Pancreas (tissue), 10 donors: ENCODE measurements around the gene TFF3. TPM values are rescaled to one million over a fixed set of nuclear protein-coding genes. Genes with fewer than 3 reads are reported as not detected.
A peak's percentile ranks its signal among the peaks of the same experiment; 100 is the strongest.

ENCODE experiments used
- ATAC-seq, 4 donors: fragments of 200-7000 bp; cut with Tn5 transposase; one replicate each; pipeline versions ENCODE4 v1.8.0 to v1.9.1; 2020; ENCODE audit warnings: mild to moderate bottlenecking in 4 of 4, moderate library complexity in 4 of 4
- DNase-seq, 6 donors: peaks; one replicate each; pipeline ENCODE4 v3.0.0-alpha.2; 2020
- FAIRE-seq: peaks from 2 replicates; lab custom pipeline; 2012; peaks lifted over from hg19 to GRCh38; lab: Jason Lieb, UNC
- H3K27ac ChIP-seq, 4 donors: fragments of 200-600 bp; sonication (generic); 1 replicate in 3 of 4; 2 replicates in 1 of 4; pipeline versions ENCODE4 v1.5.0 to v1.8.0; 2020
- H3K27me3 ChIP-seq, 4 donors: fragments of 200-600 bp; one replicate each; pipeline ENCODE4 v1.8.0; 2021
- H3K36me3 ChIP-seq, 3 donors: fragments of 200-600 bp; sonication (generic) in 1 of 3; one replicate each; pipeline versions ENCODE4 v1.5.0 to v1.8.0; 2020 to 2021
- H3K4me1 ChIP-seq, 3 donors: fragments of 200-600 bp; one replicate each; pipeline ENCODE4 v1.8.0; 2021
- H3K4me3 ChIP-seq, 4 donors: fragments of 200-600 bp; sonication (generic) in 2 of 4; one replicate each; pipeline versions ENCODE4 v1.5.0 to v1.8.0; 2020 to 2021
- H3K9me3 ChIP-seq, 4 donors: fragments of 200-600 bp; one replicate each; pipeline ENCODE4 v1.8.0; 2021
- CTCF ChIP-seq, 4 donors: fragments of 200-600 bp; sonication (generic) in 3 of 4; IDR thresholded peaks; one replicate each; pipeline versions ENCODE4 v1.5.0 to v1.8.0; 2021; ENCODE audit warnings: antibody characterized with exemption in 4 of 4
- WGBS, 2 donors: extraction: QIAGEN DNeasy Blood & Tissue Kit; methylation state at CpG; one replicate each; pipeline ENCODE4 v1.1.7; 2013; 5-methylcytosine and 5-hydroxymethylcytosine counted together
- intact Hi-C, 3 donors: fragments of 100-400 bp; cut with DNase I; formaldehyde crosslinking; loops; one replicate each; pipeline versions ENCODE4 v1.11.1 to v1.14.2; 2022
- polyA plus RNA-seq, 2 donors: library from polyadenylated mRNA; stranded (reverse); fragments of 200-250 nt; gene quantifications; one replicate each; pipeline ENCODE4 v1.2.3, GENCODE V29; 2013
- total RNA-seq, 6 donors: library from RNA; stranded (reverse); fragmentation: NEBNext Ultra II Directional in 4 of 6; extraction: Animal tissue kit (Norgen Biotek cat#: 25700) in 4 of 6; gene quantifications; one replicate each; pipeline versions ENCODE4 v1.2.1 to v1.2.4, GENCODE V29; 2021 to 2023
- donor health status: healthy with polysubstance abuse.
- donor health status: DM: no; HTN: no; CAD: no; lungs with moderate emphysema.
- donor health status: DM: no; HTN: no; CAD: no.
- donor health status: control.
- donor health status: control.
- donor health status: Bipolar disorder and iron deficiency.
- donor health status: DM: yes; HTN: yes; CAD: no.
- donor health status: DM: no; HTN: no; CAD: no.
- donor health status: DM: no; HTN: no; CAD: no.
- donor health status: DM: yes; HTN: yes; CAD: no.

The TFF3 gene
- total and polyA plus RNA-seq, 8 donors: 5.9 to 51.9 (median 11.3) TPM

GRCh38 chr21:42347601-42348327 lies 32.6 kb upstream of the TFF3 start:
- no peak overlapping the region for H3K27ac ChIP-seq
- no peak for FAIRE-seq
- no peak for TF ChIP-seq CTCF (IDR thresholded peaks at IDR 0.05)
- 82 to 87% methylated on average over 30 of the region's 30 CpGs for WGBS, 2 donors
- peak in 1 of 4 donors; percentile 25 for ATAC-seq
- H3K27me3 ChIP-seq: no peaks in the 10 kb centered on the region
- no peak for DNase-seq
- H3K9me3 ChIP-seq: no peaks in the 10 kb centered on the region
- no peak overlapping the region for H3K4me3 ChIP-seq
- no peaks in the 10 kb centered on the region for H3K4me1 ChIP-seq
- intact Hi-C loops: no loop called here
- no peaks in the 10 kb centered on the region for H3K36me3 ChIP-seq

GRCh38 chr21:42346866-42347600 lies 31.8 kb upstream of the TFF3 start:
- no peak overlapping the region for H3K27ac ChIP-seq
- no peak for TF ChIP-seq CTCF (IDR thresholded peaks at IDR 0.05)
- no peaks in the 10 kb centered on the region for H3K4me1 ChIP-seq
- no peak overlapping the region for H3K4me3 ChIP-seq
- no peaks in the 10 kb centered on the region for H3K9me3 ChIP-seq
- H3K36me3 ChIP-seq: no peaks in the 10 kb centered on the region
- no peak for ATAC-seq
- FAIRE-seq: no peak
- H3K27me3 ChIP-seq: no peaks in the 10 kb centered on the region
- intact Hi-C loops: no loop called here
- 77 to 86% methylated on average over 30 of the region's 30 CpGs for WGBS, 2 donors
- DNase-seq: no peak

GRCh38 chr21:42346441-42346840 lies 31.2 kb upstream of the TFF3 start:
- TF ChIP-seq CTCF (IDR thresholded peaks at IDR 0.05): no peak
- intact Hi-C loops: no loop called here
- DNase-seq: no peak
- Histone ChIP-seq H3K36me3 (no peaks in the 10 kb centered on the region), H3K9me3 (no peaks in the 10 kb centered on the region), H3K4me3 (no peak overlapping the region), H3K4me1 (no peaks in the 10 kb centered on the region), H3K27ac (no peak overlapping the region), H3K27me3 (no peaks in the 10 kb centered on the region)
- FAIRE-seq: no peak
- WGBS, 2 donors: 83 to 92% methylated on average over 9 of the region's 9 CpGs
- ATAC-seq: no peak

- TF ChIP-seq CTCF (IDR thresholded peaks at IDR 0.05): no peak
- intact Hi-C loops: no loop called here
- H3K27me3 ChIP-seq: no peaks in the 10 kb centered on the region
Observed at GRCh38 chr21:42344631-42345030, 29.4 kb upstream of the TFF3 start.

More at GRCh38 chr21:42344631-42345030, 29.4 kb upstream of the TFF3 start:
- Histone ChIP-seq H3K4me3 (no peak overlapping the region), H3K9me3 (no peaks in the 10 kb centered on the region), H3K4me1 (no peaks in the 10 kb centered on the region), H3K27ac (no peak overlapping the region), H3K36me3 (no peaks in the 10 kb centered on the region)
- WGBS, 2 donors: 65 to 71% methylated on average over 4 of the region's 4 CpGs
- no peak for DNase-seq
- ATAC-seq: no peak
- no peak for FAIRE-seq
